NCI-H2171 treated with DMSO at 0.1 percent for 48 hours (cell line): ENCODE measurements around the gene ATE1.
A peak's percentile ranks its signal among the peaks of the same experiment; 100 is the strongest.
"Not testable (repeated sequence)": the region's sequence is repeated elsewhere in the genome, so short reads cannot be mapped to it uniquely, and the experiment has no call there.

Experiments
- DNase-seq: peaks from one replicate; lab custom pipeline; 2025; lab: John Stamatoyannopoulos, UW

The ATE1 gene

DNA sequence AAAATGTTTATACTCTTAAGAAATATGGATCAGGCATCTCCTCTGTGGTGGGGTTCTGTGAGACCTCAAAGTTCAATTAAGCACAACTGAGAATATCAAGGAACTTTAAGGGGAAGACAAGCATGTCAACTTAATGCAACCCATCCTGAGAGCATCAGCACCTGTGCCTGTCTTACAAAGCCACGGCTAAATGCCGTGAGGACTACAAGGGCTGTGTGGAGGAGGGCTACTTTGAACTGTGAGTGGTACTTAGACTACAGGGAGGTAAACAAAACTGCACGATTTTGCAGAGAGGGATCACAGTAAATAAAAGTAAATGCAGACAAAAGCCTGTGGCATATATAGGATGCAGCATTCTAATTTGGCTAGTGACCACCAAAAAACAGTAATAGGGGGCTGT lies 139.1 kb downstream of the ATE1 start:
- DNase-seq, result no peak

GRCh38 chr10:121788115-121788514 lies 139.7 kb downstream of the ATE1 start:
- DNase-seq, result no peak

DNA sequence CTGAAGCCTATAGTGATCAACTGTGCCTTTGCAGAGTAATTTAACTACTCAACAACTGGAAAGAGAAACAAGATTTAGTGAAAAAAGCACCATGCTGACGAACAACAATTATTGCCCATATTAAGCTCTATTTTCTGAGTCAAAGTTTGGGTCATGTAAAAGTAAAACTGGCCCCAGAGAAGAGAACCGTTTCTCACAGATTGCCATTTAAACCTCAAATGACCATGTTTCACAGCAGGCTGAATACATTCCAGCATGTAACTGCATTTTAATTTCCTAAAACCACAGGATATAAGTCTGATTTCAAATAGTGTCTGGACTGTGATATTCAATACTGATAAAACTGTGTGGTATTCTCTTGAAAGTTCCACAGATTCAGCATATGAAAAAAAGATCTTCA lies 140.7 kb downstream of the ATE1 start:
- DNase-seq, result no peak

DNA sequence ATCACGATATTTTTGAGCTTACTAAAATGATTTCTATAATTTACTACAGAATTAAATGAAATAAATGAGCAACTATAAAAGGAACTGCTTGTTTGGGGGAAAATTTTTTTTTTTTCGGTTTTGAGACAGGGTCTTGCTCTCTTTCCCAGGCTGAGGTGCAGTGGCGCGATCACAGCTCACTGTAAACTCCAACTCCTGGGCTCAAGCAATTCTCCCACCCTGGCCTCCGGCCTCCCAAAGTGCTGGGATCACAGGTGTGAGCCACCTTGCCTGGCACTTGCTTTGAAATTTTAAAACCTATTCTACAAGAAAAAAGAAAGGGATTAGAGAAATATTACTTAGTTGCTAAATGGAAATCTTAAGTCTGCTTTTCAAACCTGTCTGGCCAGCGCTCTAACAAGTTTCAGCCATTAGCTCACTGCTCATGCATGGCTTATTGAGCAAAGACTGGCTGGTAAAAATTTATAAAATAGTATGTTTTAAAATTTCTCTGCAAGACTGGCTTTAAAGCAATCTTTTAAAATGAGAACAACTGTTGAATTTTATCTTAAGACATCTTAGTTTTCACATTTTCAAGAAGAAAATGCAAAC lies 144.0 kb downstream of the ATE1 start:
- no peak for DNase-seq

DNA sequence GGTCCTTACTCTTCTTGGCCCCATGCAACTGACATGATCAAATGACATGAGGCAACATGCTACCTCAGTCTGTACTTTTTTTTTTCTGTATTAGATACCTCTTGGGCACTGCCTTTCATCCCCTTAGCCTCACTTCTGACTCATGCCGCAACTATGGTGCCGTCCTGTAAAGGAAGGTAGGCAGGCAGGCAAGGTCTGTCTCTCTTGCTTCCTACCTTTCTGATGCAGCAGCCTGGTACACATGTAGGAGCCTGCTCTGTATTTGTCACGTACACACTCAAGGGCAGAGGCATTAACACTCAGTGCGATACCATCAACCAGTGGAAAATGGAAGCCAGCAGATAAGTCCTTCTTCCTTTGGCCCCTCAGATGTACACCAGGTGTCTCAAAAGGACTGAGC lies 146.7 kb downstream of the ATE1 start:
- no peak for DNase-seq

- DNase-seq, result no peak
Observed at GRCh38 chr10:121774813-121775212, 153.0 kb downstream of the ATE1 start.

GRCh38 chr10:121774404-121774803 lies 153.4 kb downstream of the ATE1 start:
- DNase-seq, result no peak

GRCh38 chr10:121772884-121773283 lies 154.9 kb downstream of the ATE1 start:
- no peak for DNase-seq

DNA sequence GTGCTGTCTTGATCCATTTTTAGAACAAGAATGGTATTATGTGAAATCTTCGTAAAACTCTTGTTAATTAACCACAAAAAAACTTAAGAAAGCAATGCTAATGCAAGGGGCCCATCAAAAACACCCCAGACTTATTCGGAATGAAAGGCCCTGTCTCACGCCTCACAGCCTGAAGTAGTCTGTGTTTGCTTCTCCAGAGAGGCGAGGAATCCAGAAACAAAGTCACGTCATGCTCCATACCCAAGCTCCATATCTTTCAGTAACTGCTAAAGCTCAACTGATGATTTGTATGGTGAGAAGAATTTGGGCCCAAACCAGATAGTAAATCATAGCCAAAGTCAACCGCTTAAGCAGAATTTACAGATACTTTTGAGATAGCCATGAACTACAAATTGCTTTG lies 155.4 kb downstream of the ATE1 start:
- DNase-seq, result no peak

- DNase-seq, result no peak
Observed at GRCh38 chr10:121771966-121772365, 155.9 kb downstream of the ATE1 start.

DNA sequence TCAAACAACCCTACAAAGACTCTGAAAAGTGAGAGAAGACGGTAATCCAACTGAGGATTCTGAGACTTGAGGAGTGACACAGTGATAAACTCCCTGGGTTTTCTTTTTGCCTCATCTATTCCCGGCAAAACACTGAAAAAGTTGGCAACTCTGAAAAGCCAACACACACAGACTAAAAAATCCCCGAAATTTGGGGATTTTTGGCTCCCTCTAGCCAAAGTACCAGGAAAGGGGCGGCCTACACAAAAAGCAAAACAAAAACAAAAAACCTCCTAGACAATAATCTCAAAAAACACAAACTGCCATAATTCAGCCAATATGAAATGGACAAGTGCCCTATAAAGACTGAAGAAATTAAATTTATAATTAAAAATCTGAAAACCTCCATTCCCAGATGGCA lies 161.4 kb downstream of the ATE1 start:
- DNase-seq, result no peak

- DNase-seq, result no peak
Observed at GRCh38 chr10:121765204-121765603, 162.6 kb downstream of the ATE1 start.

DNA sequence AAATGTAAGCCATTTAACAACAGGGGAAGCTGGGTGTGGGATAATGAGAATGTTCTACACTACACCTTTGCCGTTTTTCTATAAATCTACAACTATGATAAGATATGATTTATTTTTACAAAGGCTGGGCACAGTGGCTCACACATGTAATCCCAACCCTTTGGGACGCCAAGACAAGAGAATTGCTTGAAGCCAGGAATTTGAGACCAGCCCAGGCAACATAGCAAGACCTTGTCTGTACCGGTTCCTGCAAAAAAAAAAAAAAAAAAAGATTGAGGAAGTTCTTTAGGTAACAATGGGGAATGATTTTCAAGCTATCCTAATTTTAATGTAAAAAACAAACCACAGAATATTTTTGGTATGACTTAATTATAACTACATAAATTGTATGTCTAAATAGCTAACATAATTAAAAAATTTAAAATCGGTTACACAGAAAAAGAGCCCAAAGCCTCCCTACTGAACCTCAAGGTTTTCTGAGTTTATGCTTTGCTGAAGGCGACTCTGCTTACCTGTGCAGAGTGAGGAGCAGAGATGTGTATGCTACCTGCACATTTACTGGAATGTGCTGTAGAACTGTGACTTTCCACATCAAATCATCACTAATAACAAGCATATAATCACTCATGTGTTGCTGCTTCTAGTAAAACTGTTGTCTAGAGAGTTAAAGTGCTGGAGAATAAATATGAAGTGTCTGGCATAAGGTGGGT lies 163.4 kb downstream of the ATE1 start:
- no peak for DNase-seq

- DNase-seq, result not testable (repeated sequence)
Observed at GRCh38 chr10:121757241-121757640, 170.6 kb downstream of the ATE1 start.

GRCh38 chr10:121755496-121755895 lies 172.3 kb downstream of the ATE1 start:
- DNase-seq, result not testable (repeated sequence)

DNA sequence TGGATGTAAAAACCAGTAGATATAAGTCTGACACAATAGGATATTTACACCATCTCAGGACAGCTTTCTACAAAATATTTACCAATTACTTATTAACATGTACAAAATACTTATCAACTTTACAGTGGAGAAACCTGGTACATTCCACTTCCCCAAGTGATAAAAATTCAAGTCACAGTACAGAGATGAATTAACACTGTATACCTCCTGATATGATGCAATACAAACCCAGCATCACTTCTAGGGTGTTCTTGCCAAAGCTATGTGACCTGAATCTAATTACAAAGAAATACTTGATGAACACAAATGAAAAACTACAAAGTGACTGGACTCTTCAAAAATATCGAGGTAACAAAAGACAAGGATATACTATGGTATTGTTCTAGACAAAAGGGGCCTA lies 173.2 kb downstream of the ATE1 start:
- no peak for DNase-seq

DNA sequence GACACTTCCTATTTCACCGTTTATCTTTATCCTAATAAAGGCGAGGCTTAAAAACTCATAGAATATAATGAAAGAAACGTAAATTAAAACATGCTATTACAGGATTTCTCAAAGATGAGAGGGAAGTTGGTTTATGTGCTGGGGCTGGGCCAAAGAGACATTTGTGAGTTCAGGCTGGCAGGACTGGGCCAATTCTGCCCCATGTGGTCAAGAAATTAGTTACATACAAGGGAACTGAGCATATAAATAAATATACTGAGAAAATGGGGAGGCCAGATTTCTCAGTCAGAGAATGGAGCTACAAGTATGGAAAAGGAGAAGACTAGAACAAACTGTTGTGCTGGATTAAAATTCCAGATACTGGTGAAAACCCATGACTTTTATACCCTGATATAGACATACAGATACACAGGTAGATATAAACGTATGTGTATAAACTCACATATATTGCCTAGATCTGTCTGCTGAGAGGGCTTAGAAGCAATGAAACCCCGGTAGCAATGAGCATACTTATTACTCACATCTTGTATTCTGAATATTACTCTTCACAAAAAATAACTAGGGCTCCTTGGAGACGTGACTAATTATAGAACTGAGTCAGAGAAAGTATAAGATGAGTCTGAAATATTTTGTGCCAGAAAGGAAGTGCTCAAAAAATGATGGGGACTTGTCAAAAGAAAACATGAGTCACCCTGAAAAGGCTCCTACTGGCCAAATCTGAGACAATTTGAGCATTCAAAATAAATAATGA lies 173.9 kb downstream of the ATE1 start:
- peak; percentile 10 for DNase-seq

GRCh38 chr10:121751191-121751760 lies 176.6 kb downstream of the ATE1 start:
- peak; percentile 2 for DNase-seq

DNA sequence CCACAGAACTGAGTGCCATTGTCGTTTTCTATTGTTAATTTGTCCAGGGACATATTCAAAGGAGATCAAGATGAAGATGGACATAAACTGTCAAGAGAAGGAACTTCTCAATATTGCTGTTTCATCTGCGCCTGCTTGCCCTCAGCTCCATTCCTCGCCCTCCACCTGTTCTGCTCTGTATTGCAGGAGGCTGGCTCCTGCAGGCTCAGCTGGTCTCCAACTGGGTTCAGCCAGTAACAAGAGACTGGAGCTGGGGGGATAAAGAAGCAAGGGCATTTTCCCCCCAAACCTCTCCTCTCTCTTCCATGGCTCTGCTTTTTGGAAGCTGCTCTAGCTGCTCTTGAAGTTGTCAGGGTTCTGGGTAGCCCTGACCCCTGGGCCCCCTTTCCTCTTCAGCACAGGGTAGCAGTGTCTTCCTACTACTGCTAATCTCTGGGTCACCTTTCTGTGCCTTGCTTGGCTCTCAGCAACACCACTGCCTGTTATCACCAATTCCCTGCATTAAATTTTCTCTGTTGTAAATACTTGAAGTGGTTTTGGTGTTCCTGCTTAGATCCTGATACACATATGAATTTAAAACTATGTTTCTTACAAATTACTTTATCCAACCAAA lies 180.6 kb downstream of the ATE1 start:
- no peak for DNase-seq

DNA sequence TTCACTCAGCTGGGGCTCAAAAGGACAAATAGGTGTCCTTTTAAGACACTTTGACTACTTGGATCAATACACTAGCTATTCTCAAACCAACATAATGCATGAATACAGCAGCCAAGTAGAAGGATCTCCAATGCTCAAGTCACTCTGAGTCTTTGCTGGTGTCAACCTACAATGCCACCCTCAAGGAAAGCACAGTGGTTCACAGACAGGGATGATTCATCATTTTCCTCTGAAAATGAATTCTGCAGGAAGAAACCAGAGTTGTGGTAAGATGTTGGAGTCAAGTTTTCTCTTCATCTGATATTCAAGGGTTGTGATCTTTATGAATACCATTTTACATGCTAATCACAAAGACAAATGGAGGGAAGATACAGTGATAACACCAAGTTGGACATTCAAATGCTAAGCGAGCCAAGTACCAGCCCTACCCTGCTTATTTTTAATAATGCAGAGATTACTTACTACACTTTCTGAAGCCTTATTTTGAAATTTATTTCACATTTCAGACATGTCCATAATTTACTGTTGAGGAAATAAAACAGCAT lies 186.5 kb downstream of the ATE1 start:
- DNase-seq, result no peak

DNA sequence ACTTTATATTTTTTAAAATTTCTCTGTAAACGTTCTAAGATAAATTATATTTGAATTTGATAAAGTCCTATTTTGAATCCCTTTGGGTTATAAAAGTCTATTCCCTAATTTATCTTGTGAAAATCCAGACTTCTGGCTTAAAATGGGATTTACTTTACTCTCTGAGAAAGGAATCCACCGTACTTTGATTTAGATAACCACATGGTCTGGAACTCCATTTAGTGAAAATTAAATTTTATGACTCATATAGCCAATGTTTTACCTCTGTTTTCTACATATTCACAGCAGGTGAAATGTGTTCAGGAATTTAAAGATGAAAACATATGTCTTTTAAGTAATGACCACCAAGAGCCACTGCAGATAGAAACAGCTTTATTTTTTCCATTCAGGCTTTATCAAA lies 187.8 kb downstream of the ATE1 start:
- no peak for DNase-seq

DNA sequence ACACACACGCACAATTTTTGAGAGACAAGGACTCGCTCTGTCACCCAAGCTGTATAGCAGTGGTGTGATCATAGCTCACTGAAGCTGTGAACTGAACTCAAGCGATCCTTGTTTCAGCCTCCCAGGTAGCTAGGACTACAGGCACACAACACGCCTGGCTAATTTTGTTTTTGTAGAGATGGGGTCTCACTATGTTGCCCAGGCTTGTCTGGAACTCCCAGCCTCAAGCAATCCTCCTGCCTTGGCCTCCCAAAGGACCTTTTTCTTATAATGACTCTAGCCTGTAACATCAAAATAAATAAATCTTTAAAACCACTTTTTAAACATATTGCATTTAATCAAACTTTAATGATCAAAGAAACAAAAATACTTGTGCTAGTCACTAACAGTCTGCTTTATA lies 188.7 kb downstream of the ATE1 start:
- DNase-seq, result no peak
